Ovary (tissue), 9 donors: ENCODE measurements around the gene HEPACAM2. TPM values are rescaled to one million over a fixed set of nuclear protein-coding genes. Genes with fewer than 3 reads are reported as not detected.

ENCODE experiments used
- DNase-seq, 5 donors: peaks; one replicate each; pipeline ENCODE4 v3.0.0-alpha.2; 2019 to 2020
- H3K27ac ChIP-seq, 2 donors: fragments of 200-600 bp; one replicate each; pipeline versions ENCODE4 v1.5.1 to v1.8.0; 2019 to 2022
- H3K27me3 ChIP-seq: fragments of 200-600 bp; one replicate; pipeline ENCODE4 v1.8.0; 2022
- H3K36me3 ChIP-seq: fragments of 200-600 bp; sonication (generic); one replicate; pipeline ENCODE4 v1.5.1; 2019
- H3K4me1 ChIP-seq: one replicate; pipeline ENCODE4 v1.8.1; 2013; ENCODE audit warnings: mild to moderate bottlenecking, moderate library complexity; ENCODE audit not compliant: insufficient read depth
- H3K4me3 ChIP-seq: fragments of 200-600 bp; sonication (generic); one replicate; pipeline ENCODE4 v1.5.1; 2017
- H3K9me3 ChIP-seq, 2 donors: fragments of 200-600 bp in 1 of 2; sonication (generic) in 1 of 2; one replicate each; pipeline versions ENCODE4 v1.5.1 to v1.8.1; 2013 to 2019; ENCODE audit warnings: mild to moderate bottlenecking in 1 of 2, moderate library complexity in 1 of 2
- CTCF ChIP-seq, 3 donors: fragments of 450-650 bp in 2 of 3; fragments of 200-600 bp in 1 of 3; IDR thresholded peaks; one replicate each; pipeline versions ENCODE4 v1.5.1 to v1.8.0; 2016 to 2022; ENCODE audit warnings: antibody characterized with exemption in 3 of 3, mild to moderate bottlenecking in 1 of 3
- EP300 ChIP-seq: sonication (generic); formaldehyde crosslinking; IDR thresholded peaks from one replicate; pipeline ENCODE4 v1.6.1; 2017; ENCODE audit warnings: antibody characterized with exemption
- POLR2A ChIP-seq: fragments of 450-650 bp; IDR thresholded peaks from one replicate; pipeline ENCODE4 v1.6.1; 2017; ENCODE audit warnings: antibody characterized with exemption, mild to moderate bottlenecking, moderate library complexity
- WGBS, 3 donors: extraction: QIAGEN DNeasy Blood & Tissue Kit in 1 of 3; methylation state at CpG; one replicate each; pipeline versions ENCODE4 v1.1.5 to v1.1.7; 2013 to 2017; 5-methylcytosine and 5-hydroxymethylcytosine counted together
- intact Hi-C, 4 donors: fragments of 100-400 bp; cut with DNase I; formaldehyde crosslinking; loops; one replicate each; pipeline versions ENCODE4 v1.11.0 to v1.15.1; 2022 to 2023
- polyA plus RNA-seq, 2 donors: library from polyadenylated mRNA; stranded (reverse); fragments of 200-250 nt in 1 of 2; fragments of 350-450 nt in 1 of 2; fragmentation: Illumina TruSeq in 1 of 2; extraction: RNeasy Lipid Tissue Mini Kit (QIAGEN cat#74804) in 1 of 2; gene quantifications; one replicate each; pipeline ENCODE4 v1.2.3, GENCODE V29; 2013 to 2014
- total RNA-seq, 7 donors: library from RNA; depleted of rRNA in 2 of 7; stranded (reverse); fragments of >200 nt in 2 of 7; fragmentation: NEBNext Ultra II Directional in 3 of 7; extraction: Animal tissue kit (Norgen Biotek cat#: 25700) in 3 of 7; gene quantifications; one replicate each; pipeline versions ENCODE4 v1.1.0 to v1.2.4, GENCODE V29; 2016 to 2023
- donor health status: DM: no; HTN: no; CAD: no; lungs with moderate emphysema.
- donor health status: DM: no; HTN: no; CAD: no.
- donor health status: Bipolar disorder and iron deficiency.
- donor health status: DM: yes; HTN: yes; CAD: no.
- donor health status: DM: no; HTN: no; CAD: no.
- donor health status: DM: yes; HTN: yes; CAD: no.

The HEPACAM2 gene
- total and polyA plus RNA-seq, 9 donors, result not detected

GRCh38 chr7:93218997-93219827 is 7.1 kb downstream of the HEPACAM2 start:
- Histone ChIP-seq H3K27me3 (no peaks in the 10 kb centered on the region), H3K4me1 (no peaks in the 10 kb centered on the region), H3K36me3 (no peaks in the 10 kb centered on the region), H3K4me3 (no peak overlapping the region), H3K9me3 (no peaks in the 10 kb centered on the region), H3K27ac (no peak overlapping the region)
- intact Hi-C loops, result no loop called here
- DNase-seq, result no peak
- WGBS, 3 donors, result 72 to 82% (median 76%) methylated on average over 10 of the region's 10 CpGs
- TF ChIP-seq CTCF (IDR thresholded peaks at IDR 0.05) (no peak), EP300 (no peak), POLR2A (no peak)

- H3K27ac ChIP-seq, result no peak overlapping the region
- no peaks in the 10 kb centered on the region for H3K4me1 ChIP-seq
- H3K4me3 ChIP-seq, result no peak overlapping the region
- H3K9me3 ChIP-seq, result no peaks in the 10 kb centered on the region
- no peaks in the 10 kb centered on the region for H3K27me3 ChIP-seq
- 32 to 45% (median 39%) methylated on average over 1 of the region's 1 CpG for WGBS, 3 donors
- TF ChIP-seq POLR2A (no peak), EP300 (no peak), CTCF (IDR thresholded peaks at IDR 0.05) (no peak)
- intact Hi-C loops, result no loop called here
- no peaks in the 10 kb centered on the region for H3K36me3 ChIP-seq
- no peak for DNase-seq
Measured at GRCh38 chr7:93212881-93213280, 13.4 kb downstream of the HEPACAM2 start.

GRCh38 chr7:93211228-93211818 is 14.9 kb downstream of the HEPACAM2 start:
- Histone ChIP-seq H3K36me3 (no peaks in the 10 kb centered on the region), H3K9me3 (no peaks in the 10 kb centered on the region), H3K4me1 (no peaks in the 10 kb centered on the region), H3K4me3 (no peak overlapping the region), H3K27ac (no peak overlapping the region), H3K27me3 (no peaks in the 10 kb centered on the region)
- intact Hi-C loops, result no loop called here
- 75 to 79% (median 78%) methylated on average over 5 of the region's 5 CpGs for WGBS, 3 donors
- no peak for DNase-seq
- no peak for TF ChIP-seq POLR2A
- no peak for TF ChIP-seq EP300
- no peak for TF ChIP-seq CTCF (IDR thresholded peaks at IDR 0.05)

- WGBS, 3 donors, result 30 to 38% (median 35%) methylated on average over 2 of the region's 2 CpGs
- H3K9me3 ChIP-seq, result no peaks in the 10 kb centered on the region
- no peak for DNase-seq
- no peak for TF ChIP-seq EP300
- no peak for TF ChIP-seq POLR2A
- no peak for TF ChIP-seq CTCF (IDR thresholded peaks at IDR 0.05)
- H3K4me3 ChIP-seq, result no peak overlapping the region
- intact Hi-C loops, result no loop called here
- H3K36me3 ChIP-seq, result no peaks in the 10 kb centered on the region
- H3K27me3 ChIP-seq, result no peaks in the 10 kb centered on the region
- H3K27ac ChIP-seq, result no peak overlapping the region
- H3K4me1 ChIP-seq, result no peaks in the 10 kb centered on the region
Measured at GRCh38 chr7:93205046-93205445, 21.2 kb downstream of the HEPACAM2 start.
